ENCODE results near the gene LDB2. TPM values are rescaled to one million over a fixed set of nuclear protein-coding genes. Genes with fewer than 3 reads are reported as not detected.

Gene LDB2
- polyA plus RNA-seq, 2 of the 4 experiments (the other 2 are of a cell fraction) = not detected

- CTCF ChIA-PET = no interaction called here
- ATAC-seq = no peak
- no peak for TF ChIP-seq RAD21 (conservative IDR thresholded peaks at IDR 0.05 in 1 of 2, IDR thresholded peaks at IDR 0.05 in 1 of 2)
- TF ChIP-seq HEYL (CRISPR knock-in tag; IDR thresholded peaks at IDR 0.05) = no peak
- TF ChIP-seq NFE2L2 (conservative IDR thresholded peaks at IDR 0.05; ENCODE audit: low read length) = no peak
- TF ChIP-seq ATOH8 (CRISPR knock-in tag; IDR thresholded peaks at IDR 0.05; ENCODE audit: low read depth) = no peak
- no peak for TF ChIP-seq MAZ (IDR thresholded peaks at IDR 0.05; ENCODE audit: borderline replicate concordance, low read depth, low read length)
- no peak for TF ChIP-seq PBX3 (IDR thresholded peaks at IDR 0.05)
- TF ChIP-seq ZFP36 (IDR thresholded peaks at IDR 0.05; ENCODE audit: borderline replicate concordance, partially characterized antibody) = no peak
- no peak for TF ChIP-seq ZC3H11A (IDR thresholded peaks at IDR 0.05)
- no peak for TF ChIP-seq SMC3 (IDR thresholded peaks at IDR 0.05)
- TF ChIP-seq FOSB (CRISPR knock-in tag; IDR thresholded peaks at IDR 0.05) = no peak
- TF ChIP-seq REST (IDR thresholded peaks at IDR 0.05) = no peak
Measured at GRCh38 chr4:16869594-16870245, 28.7 kb downstream of the LDB2 start.

GRCh38 chr4:16868674-16869073 lies 29.8 kb downstream of the LDB2 start:
- ChIA-PET CTCF (no interaction called here), POLR2A (no interaction called here)
- no peak for TF ChIP-seq ATOH8 (CRISPR knock-in tag; IDR thresholded peaks at IDR 0.05; ENCODE audit: low read depth)
- TF ChIP-seq HMGXB4 (CRISPR knock-in tag; IDR thresholded peaks at IDR 0.05; ENCODE audit: borderline replicate concordance) = no peak
- no peak for TF ChIP-seq NR3C1 (IDR thresholded peaks at IDR 0.05)
- no peak for TF ChIP-seq FOSL2 (IDR thresholded peaks at IDR 0.05)
- no peak for TF ChIP-seq FOSL2 (CRISPR knock-in tag; IDR thresholded peaks at IDR 0.05)
- TF ChIP-seq CTCF (IDR thresholded peaks at IDR 0.05) = no peak
- TF ChIP-seq HDAC2 (IDR thresholded peaks at IDR 0.05) = no peak
- no peak for TF ChIP-seq RARB (CRISPR knock-in tag; IDR thresholded peaks at IDR 0.05)
- TF ChIP-seq SREBF2 (IDR thresholded peaks at IDR 0.05) = no peak
- TF ChIP-seq RNF2 (IDR thresholded peaks at IDR 0.05; ENCODE audit: borderline replicate concordance, low read depth) = no peak
- TF ChIP-seq CHD2 (IDR thresholded peaks at IDR 0.05; ENCODE audit: low read length, partially characterized antibody) = no peak

More at GRCh38 chr4:16869594-16870245, 28.7 kb downstream of the LDB2 start:
- Histone ChIP-seq H3K4me3 (no peak overlapping the region), H3K27ac (no peak overlapping the region), H3K4me1 (no peaks in the 10 kb centered on the region), H3K4me2 (no peak overlapping the region), H3K9me3 (no peaks in the 10 kb centered on the region)
- WGBS (ENCODE audit: missing lambda C conversion rate) = 24% methylated on average over 12 of the region's 12 CpGs
- DNase-seq (ENCODE audit: low read depth in 1 of 2, low spot score in 1 of 2) (no peak), FAIRE-seq (no peak)
- POLR2A ChIA-PET = no interaction called here

More at GRCh38 chr4:16868674-16869073, 29.8 kb downstream of the LDB2 start:
- H3K4me3 ChIP-seq = no peak overlapping the region
- H3K4me2 ChIP-seq = no peak overlapping the region
- WGBS (ENCODE audit: missing lambda C conversion rate) = 0% methylated on average over 5 of the region's 5 CpGs
- H3K4me1 ChIP-seq = no peaks in the 10 kb centered on the region
- no peak overlapping the region for H3K27ac ChIP-seq
- no peak for FAIRE-seq
- DNase-seq (ENCODE audit: low read depth in 1 of 2, low spot score in 1 of 2) = no peak
- ATAC-seq = no peak
- H3K9me3 ChIP-seq = no peaks in the 10 kb centered on the region

Data from A549 (cell line).